Upper lobe of right lung (tissue), 1 donor: ENCODE measurements around the gene NR4A3. TPM values are rescaled to one million over a fixed set of nuclear protein-coding genes. Genes with fewer than 3 reads are reported as not detected.

ENCODE experiments used
- ATAC-seq: fragments of 200-7000 bp; cut with Tn5 transposase; one replicate; pipeline ENCODE4 v1.9.1; 2020; ENCODE audit warnings: mild to moderate bottlenecking, moderate library complexity
- DNase-seq: peaks from one replicate; pipeline ENCODE4 v3.0.0-alpha.2; 2020
- H3K27ac ChIP-seq: fragments of 200-600 bp; one replicate; pipeline ENCODE4 v1.8.0; 2022
- H3K27me3 ChIP-seq: fragments of 200-600 bp; one replicate; pipeline ENCODE4 v1.8.0; 2022; ENCODE audit warnings: mild to moderate bottlenecking
- H3K36me3 ChIP-seq: fragments of 200-600 bp; one replicate; pipeline ENCODE4 v1.8.0; 2022
- H3K4me1 ChIP-seq: fragments of 200-600 bp; one replicate; pipeline ENCODE4 v1.8.0; 2022
- H3K4me3 ChIP-seq: fragments of 200-600 bp; one replicate; pipeline ENCODE4 v1.8.0; 2022; ENCODE audit warnings: mild to moderate bottlenecking
- H3K9me3 ChIP-seq: fragments of 200-600 bp; one replicate; pipeline ENCODE4 v1.8.0; 2022
- intact Hi-C: fragments of 100-400 bp; cut with DNase I; formaldehyde crosslinking; loops from one replicate; pipeline ENCODE4 v1.11.0; 2022
- total RNA-seq: library from RNA; stranded (reverse); fragmentation: NEBNext Ultra II Directional; extraction: Animal tissue kit (Norgen Biotek cat#: 25700); gene quantifications from one replicate; pipeline ENCODE4 v1.2.1, GENCODE V29; 2021
- TF ChIP-seq, protein P1 (sequence below): fragments of 200-600 bp; IDR thresholded peaks from one replicate; pipeline ENCODE4 v1.8.0; 2022; ENCODE audit warnings: antibody characterized with exemption
- donor health status: DM: no; HTN: yes; CAD: no; lungs with severe emphysema.

NR4A3 gene
- total RNA-seq, 1 donor from 2014 or later = 3.8 TPM

DNA sequence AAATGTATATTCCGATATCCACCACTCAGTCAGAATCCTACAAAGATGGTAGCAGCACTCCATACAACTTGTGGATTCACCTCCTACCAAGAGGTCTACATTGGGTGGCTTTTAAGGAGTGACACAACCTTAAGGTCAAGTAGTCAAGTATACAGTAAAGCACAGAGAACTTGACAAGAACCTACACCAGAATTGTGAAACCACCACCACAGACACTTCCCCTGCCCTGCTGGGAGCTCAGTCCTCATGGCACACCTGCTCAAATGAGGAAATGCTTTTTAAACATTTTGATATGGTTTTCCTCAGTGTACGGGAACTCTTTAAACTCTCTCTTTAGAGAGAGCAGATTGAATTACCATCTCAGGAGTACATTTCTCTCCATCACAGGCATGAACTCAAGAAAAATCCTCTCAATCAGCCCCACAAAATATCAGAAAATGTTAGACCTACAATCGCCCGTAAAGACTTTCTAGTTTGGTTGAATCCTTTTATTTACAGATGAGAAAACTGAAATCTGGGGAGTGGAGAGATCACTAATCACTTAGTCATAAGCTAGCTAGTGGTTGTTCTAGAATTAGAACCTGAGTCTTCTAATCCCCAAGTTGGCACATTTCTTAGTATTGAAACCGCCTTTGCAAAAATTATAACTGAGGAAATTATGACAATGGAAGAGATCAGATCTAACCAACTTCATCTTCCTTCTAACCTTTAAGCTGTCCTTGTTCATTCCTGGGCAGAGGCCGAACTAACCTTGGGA lies 38.5 kb upstream of the NR4A3 start:
- TF ChIP-seq, protein P1, sequence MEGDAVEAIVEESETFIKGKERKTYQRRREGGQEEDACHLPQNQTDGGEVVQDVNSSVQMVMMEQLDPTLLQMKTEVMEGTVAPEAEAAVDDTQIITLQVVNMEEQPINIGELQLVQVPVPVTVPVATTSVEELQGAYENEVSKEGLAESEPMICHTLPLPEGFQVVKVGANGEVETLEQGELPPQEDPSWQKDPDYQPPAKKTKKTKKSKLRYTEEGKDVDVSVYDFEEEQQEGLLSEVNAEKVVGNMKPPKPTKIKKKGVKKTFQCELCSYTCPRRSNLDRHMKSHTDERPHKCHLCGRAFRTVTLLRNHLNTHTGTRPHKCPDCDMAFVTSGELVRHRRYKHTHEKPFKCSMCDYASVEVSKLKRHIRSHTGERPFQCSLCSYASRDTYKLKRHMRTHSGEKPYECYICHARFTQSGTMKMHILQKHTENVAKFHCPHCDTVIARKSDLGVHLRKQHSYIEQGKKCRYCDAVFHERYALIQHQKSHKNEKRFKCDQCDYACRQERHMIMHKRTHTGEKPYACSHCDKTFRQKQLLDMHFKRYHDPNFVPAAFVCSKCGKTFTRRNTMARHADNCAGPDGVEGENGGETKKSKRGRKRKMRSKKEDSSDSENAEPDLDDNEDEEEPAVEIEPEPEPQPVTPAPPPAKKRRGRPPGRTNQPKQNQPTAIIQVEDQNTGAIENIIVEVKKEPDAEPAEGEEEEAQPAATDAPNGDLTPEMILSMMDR = no peak
- Histone ChIP-seq H3K27ac (no peak overlapping the region), H3K4me1 (no peaks in the 10 kb centered on the region), H3K36me3 (no peaks in the 10 kb centered on the region), H3K4me3 (no peak overlapping the region), H3K9me3 (no peaks in the 10 kb centered on the region), H3K27me3 (no peaks in the 10 kb centered on the region)
- DNase-seq (no peak), ATAC-seq (no peak)
- intact Hi-C loops = no loop called here

DNA sequence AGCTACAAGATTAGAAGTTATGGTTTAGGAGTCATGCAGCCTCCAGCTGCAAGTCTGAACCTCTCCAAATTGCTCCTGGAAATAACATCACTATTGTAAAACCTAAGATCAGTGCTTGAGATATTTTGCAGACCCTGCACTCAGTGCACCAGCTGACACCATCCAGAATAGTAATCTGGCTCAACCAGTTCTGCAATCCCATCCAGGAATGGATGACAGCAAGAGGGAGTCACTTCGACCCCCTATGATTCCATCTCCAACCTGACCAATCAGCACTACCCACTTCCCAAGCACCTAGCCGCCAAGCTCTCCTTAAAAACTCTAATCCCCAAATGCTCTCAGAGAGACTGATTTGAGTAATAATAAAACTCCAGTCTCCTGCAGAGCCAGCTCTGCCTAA lies 37.9 kb upstream of the NR4A3 start:
- H3K27ac ChIP-seq = no peak overlapping the region
- no peak for ATAC-seq

DNA sequence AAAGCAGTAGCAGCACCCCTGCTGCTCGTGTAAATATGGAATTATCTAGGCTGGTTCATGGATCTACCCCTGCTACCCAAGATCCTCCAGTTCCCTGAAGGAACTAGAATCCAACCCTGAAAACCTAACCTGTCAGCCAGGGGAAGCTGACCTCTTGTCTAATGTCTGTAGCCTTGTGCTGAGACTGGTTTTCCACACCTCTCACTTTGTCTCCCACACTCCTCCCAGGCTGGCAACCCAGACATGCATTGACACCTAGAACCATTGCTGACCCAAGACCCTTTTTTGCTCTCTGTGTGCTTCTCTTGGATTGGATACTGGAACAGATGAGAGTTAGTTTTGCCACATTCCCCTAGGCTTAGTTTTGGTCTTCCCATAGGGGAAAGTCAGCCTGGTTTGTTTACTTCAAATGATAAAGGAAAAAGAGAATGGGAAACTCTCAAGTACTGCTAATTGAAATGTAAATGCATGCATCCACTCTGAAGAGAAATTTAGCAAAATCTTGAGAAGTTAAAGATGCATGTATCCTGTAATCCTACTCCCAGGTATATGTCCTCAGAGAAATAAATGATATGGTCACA lies 36.6 kb upstream of the NR4A3 start:
- ATAC-seq = no peak
- no peaks in the 10 kb centered on the region for H3K27me3 ChIP-seq
- no peak for DNase-seq
- no peaks in the 10 kb centered on the region for H3K9me3 ChIP-seq
- TF ChIP-seq, protein P1 = no peak
- intact Hi-C loops = no loop called here
- H3K36me3 ChIP-seq = no peaks in the 10 kb centered on the region
- H3K4me1 ChIP-seq = no peaks in the 10 kb centered on the region
- no peak overlapping the region for H3K27ac ChIP-seq
- H3K4me3 ChIP-seq = no peak overlapping the region

More for the DNA sequence above, 37.9 kb upstream of the NR4A3 start:
- no peaks in the 10 kb centered on the region for H3K4me1 ChIP-seq
- no peak for DNase-seq
- intact Hi-C loops = no loop called here
- no peak overlapping the region for H3K4me3 ChIP-seq
- TF ChIP-seq, protein P1 = no peak
- H3K27me3 ChIP-seq = no peaks in the 10 kb centered on the region
- H3K9me3 ChIP-seq = no peaks in the 10 kb centered on the region
- no peaks in the 10 kb centered on the region for H3K36me3 ChIP-seq

DNA sequence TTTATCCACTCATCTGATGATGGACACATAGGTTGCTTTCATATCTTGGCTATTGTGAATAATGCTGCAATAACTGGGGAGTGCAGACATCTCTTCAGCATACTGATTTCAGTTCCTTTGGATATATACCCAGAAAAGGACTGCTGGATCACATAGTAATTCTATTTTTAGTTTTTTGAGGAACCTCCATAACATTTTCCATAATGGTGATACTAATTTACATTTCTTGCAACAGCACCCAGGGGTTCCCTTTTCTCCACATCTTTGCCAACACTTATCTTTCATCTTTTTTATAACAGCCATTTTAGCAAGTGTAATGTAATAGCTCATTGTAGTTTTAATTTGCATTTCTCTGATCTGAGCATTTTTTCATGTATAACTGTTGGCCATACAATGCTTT lies 34.1 kb upstream of the NR4A3 start:
- no peaks in the 10 kb centered on the region for H3K27me3 ChIP-seq
- peak; percentile 24 for ATAC-seq
- no peaks in the 10 kb centered on the region for H3K36me3 ChIP-seq
- TF ChIP-seq, protein P1 = no peak
- intact Hi-C loops = no loop called here
- no peak overlapping the region for H3K27ac ChIP-seq
- H3K4me3 ChIP-seq = no peak overlapping the region
- no peaks in the 10 kb centered on the region for H3K9me3 ChIP-seq
- H3K4me1 ChIP-seq = no peaks in the 10 kb centered on the region
- DNase-seq = no peak

DNA sequence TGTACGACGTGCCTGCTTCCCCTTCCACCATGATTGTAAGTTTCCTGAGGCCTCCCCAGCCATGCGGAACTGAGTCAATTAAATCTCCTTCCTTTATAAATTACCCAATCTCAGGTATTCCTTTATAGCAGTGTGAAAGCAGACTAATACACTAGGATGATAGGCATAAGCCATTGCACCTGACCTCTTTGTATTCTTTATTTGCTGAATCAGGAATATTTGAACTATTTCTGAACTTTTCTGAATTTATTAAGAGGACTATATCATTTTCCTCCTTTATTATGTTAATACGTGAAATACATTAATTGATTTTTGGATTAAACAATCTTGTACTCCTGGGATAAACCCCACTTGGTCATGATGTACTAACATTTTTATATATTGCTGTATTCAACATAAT lies 28.2 kb upstream of the NR4A3 start:
- no peaks in the 10 kb centered on the region for H3K4me1 ChIP-seq
- no peaks in the 10 kb centered on the region for H3K9me3 ChIP-seq
- H3K27me3 ChIP-seq = no peaks in the 10 kb centered on the region
- ATAC-seq (no peak), DNase-seq (no peak)
- H3K27ac ChIP-seq = no peak overlapping the region
- no peaks in the 10 kb centered on the region for H3K36me3 ChIP-seq
- H3K4me3 ChIP-seq = no peak overlapping the region
- intact Hi-C loops = no loop called here
- TF ChIP-seq, protein P1 = no peak
